MCF 10A (cell line): ENCODE data around the gene TBCC. TPM values are rescaled to one million over a fixed set of nuclear protein-coding genes. Genes with fewer than 3 reads are reported as not detected.

Experiments used
- BruUV-seq: library from RNA; stranded (reverse); fragments of 400-500 nt; replicated peaks from 2 replicates; lab custom pipeline; 2021; lab: Mats Ljungman, UMichigan
- CTCF ChIA-PET: fragments of 300-600 bp; sonication (Branson Sonifier 250); formaldehyde crosslinking; extraction: SDS; loops from one replicate; lab custom pipeline; 2021; ENCODE audit warnings: antibody characterized with exemption, inconsistent platforms; lab: Yijun Ruan, JAX
- POLR2A ChIA-PET: fragments of 300-600, 350-650 bp; sonication (Branson Sonifier 250); formaldehyde crosslinking; extraction: SDS; loops from one replicate; lab custom pipeline; 2020; ENCODE audit warnings: antibody characterized with exemption, inconsistent platforms; lab: Yijun Ruan, JAX
- DNase-seq: peaks from one replicate; pipeline ENCODE4 v3.0.0-alpha.2; 2018; ENCODE audit not compliant: unreplicated experiment
- H3K27ac Mint-ChIP-seq: one replicate; pipeline ENCODE4 v1.8.0; 2022; ENCODE audit warnings: mild to moderate bottlenecking, low read depth, mixed read lengths; ENCODE audit not compliant: unreplicated experiment
- H3K27me3 Mint-ChIP-seq: one replicate; pipeline ENCODE4 v1.8.0; 2022; ENCODE audit warnings: mixed read lengths; ENCODE audit not compliant: insufficient read depth, unreplicated experiment
- H3K36me3 Mint-ChIP-seq: one replicate; pipeline ENCODE4 v1.8.0; 2022; ENCODE audit warnings: mild to moderate bottlenecking, moderate library complexity, mixed read lengths; ENCODE audit not compliant: insufficient read depth, unreplicated experiment
- H3K4me1 Mint-ChIP-seq: one replicate; pipeline ENCODE4 v1.8.0; 2022; ENCODE audit warnings: mixed read lengths; ENCODE audit not compliant: insufficient read depth, unreplicated experiment
- H3K4me3 Mint-ChIP-seq: one replicate; pipeline ENCODE4 v1.8.0; 2022; ENCODE audit warnings: mild to moderate bottlenecking, moderate library complexity, mixed read lengths; ENCODE audit not compliant: unreplicated experiment
- H3K9me3 Mint-ChIP-seq: one replicate; pipeline ENCODE4 v1.8.0; 2022; ENCODE audit warnings: mixed read lengths; ENCODE audit not compliant: unreplicated experiment
- CTCF ChIP-seq: fragments of 200-600 bp; IDR thresholded peaks from one replicate; pipeline ENCODE4 v1.8.0; 2022; ENCODE audit warnings: antibody characterized with exemption, mild to moderate bottlenecking; ENCODE audit not compliant: unreplicated experiment
- intact Hi-C: fragments of 100-400 bp; cut with micrococcal nuclease; formaldehyde crosslinking; loops from 2 replicates; pipeline ENCODE4 v1.14.1; 2022
- total RNA-seq: library from RNA; stranded (reverse); gene quantifications from 2 replicates; pipeline ENCODE4 v1.2.3, GENCODE V29; 2022

The TBCC gene
- total RNA-seq, 1 experiment from 2014 or later, result 13.7 TPM

GRCh38 chr6:42697268-42697655, 48.6 kb downstream of the TBCC start:
- Mint-ChIP-seq H3K36me3 (peaks cover 35% of the 10 kb centered on the region), H3K9me3 (no peaks in the 10 kb centered on the region), H3K27ac (no peak overlapping the region), H3K4me1 (peaks cover 12% of the 10 kb centered on the region), H3K4me3 (no peak overlapping the region), H3K27me3 (no peaks in the 10 kb centered on the region)
- POLR2A ChIA-PET, result interaction anchor here (0.6 to 1.1 kb wide), 2 partner anchors 182 to 193 kb away, joined by 3 read pairs; partner anchors contain the start of gene RPL7L1
- CTCF ChIA-PET, result interaction anchor here (0.8 to 1.8 kb wide), 2 partner anchors 9 to 29 kb away, joined by 3 to 5 read pairs; no protein-coding TSS in a partner anchor
- BruUV-seq, result no TSS peak
- no peak for TF ChIP-seq CTCF
- DNase-seq, result no peak
- intact Hi-C loops, result no loop called here

GRCh38 chr6:42696526-42697267, 49.2 kb downstream of the TBCC start:
- Mint-ChIP-seq H3K9me3 (no peaks in the 10 kb centered on the region), H3K27ac (no peak overlapping the region), H3K27me3 (no peaks in the 10 kb centered on the region), H3K4me3 (no peak overlapping the region), H3K4me1 (peaks cover 12% of the 10 kb centered on the region), H3K36me3 (peaks cover 36% of the 10 kb centered on the region)
- CTCF ChIA-PET, result interaction anchor here (0.8 to 1.0 kb wide), 2 partner anchors 9 to 29 kb away, joined by 3 read pairs; no protein-coding TSS in a partner anchor
- POLR2A ChIA-PET, result interaction anchor here (0.6 to 1.1 kb wide), 2 partner anchors 183 to 194 kb away, joined by 3 read pairs; partner anchors contain the start of gene RPL7L1
- DNase-seq, result no peak
- no TSS peak for BruUV-seq
- no peak for TF ChIP-seq CTCF
- intact Hi-C loops, result no loop called here

GRCh38 chr6:42694586-42694985, 51.3 kb downstream of the TBCC start:
- no TSS peak for BruUV-seq
- Mint-ChIP-seq H3K36me3 (peaks cover 56% of the 10 kb centered on the region), H3K9me3 (no peaks in the 10 kb centered on the region), H3K27ac (no peak overlapping the region), H3K4me3 (no peak overlapping the region), H3K4me1 (peaks cover 19% of the 10 kb centered on the region), H3K27me3 (no peaks in the 10 kb centered on the region)
- POLR2A ChIA-PET, result interaction anchor here (0.8 to 1.4 kb wide), 5 partner anchors 10 to 289 kb away, joined by 3 to 5 read pairs (median 3); partner anchors contain the start of gene PPP2R5D
- intact Hi-C loops, result no loop called here
- CTCF ChIA-PET, result interaction anchor here (0.6 to 3.1 kb wide), 7 partner anchors 11 to 182 kb away, joined by 3 to 19 read pairs (median 4); no protein-coding TSS in a partner anchor
- DNase-seq, result no peak
- TF ChIP-seq CTCF, result no peak

Other genes with a start within 250 kb of the TBCC start
- 20.1 and 23.2 TPM in 2 replicates for gene UBR2, start 182.1 kb downstream of the TBCC start, total RNA-seq
- not detected in 2 replicates for gene PRPH2, start 23.5 kb downstream of the TBCC start, total RNA-seq
- gene BICRAL, start 35.9 kb upstream of the TBCC start, total RNA-seq, result 8.4 and 9.8 TPM in 2 replicates
- gene RPL7L1, start 133.5 kb upstream of the TBCC start, total RNA-seq, result 121 and 123 TPM in 2 replicates
- not detected in 2 replicates for gene PTCRA, start 169.9 kb upstream of the TBCC start, total RNA-seq
- gene CNPY3, start 183.4 kb upstream of the TBCC start, total RNA-seq, result 21.9 and 22.5 TPM in 2 replicates
- gene GNMT, start 214.7 kb upstream of the TBCC start, total RNA-seq, result 0.30 TPM in 1 of 2 replicates, not detected in the other
- gene PEX6, start 233.1 kb upstream of the TBCC start, total RNA-seq, result 25.8 and 34.0 TPM in 2 replicates
- gene PPP2R5D, start 238.5 kb upstream of the TBCC start, total RNA-seq, result 16.5 and 17.9 TPM in 2 replicates